Mesodermal cell (in vitro differentiated cells): ENCODE data around the gene FXYD1.

Experiments
- H3K27ac ChIP-seq: 2 replicates; pipeline ENCODE4 v1.7.0; 2013; ENCODE audit warnings: mild to moderate bottlenecking, low read depth, low read length, moderate library complexity; ENCODE audit not compliant: severe bottlenecking
- H3K36me3 ChIP-seq: 2 replicates; pipeline ENCODE4 v1.7.1; 2013; ENCODE audit warnings: mild to moderate bottlenecking, low read length, moderate library complexity; ENCODE audit not compliant: control insufficient read depth, insufficient read depth
- H3K4me1 ChIP-seq: one replicate; pipeline ENCODE4 v1.7.1; 2013; ENCODE audit warnings: mild to moderate bottlenecking, low read length; ENCODE audit not compliant: insufficient read depth, control insufficient read depth, poor library complexity, severe bottlenecking
- H3K4me3 ChIP-seq: 2 replicates; pipeline ENCODE4 v1.7.0; 2013; ENCODE audit warnings: low read length, control low read depth, mild to moderate bottlenecking; ENCODE audit not compliant: insufficient read depth, poor library complexity, severe bottlenecking; ENCODE audit errors: extremely low read depth
- H3K9me3 ChIP-seq: 2 replicates; pipeline ENCODE4 v1.7.1; 2013; ENCODE audit warnings: mild to moderate bottlenecking, low read length, moderate library complexity; ENCODE audit not compliant: control insufficient read depth
- WGBS, 2 experiments: methylation state at CpG; one replicate each; pipeline ENCODE4 v1.1.5; 2013; ENCODE audit warnings: missing lambda C conversion rate in 2 of 2; ENCODE audit not compliant: insufficient coverage in 2 of 2; 5-methylcytosine and 5-hydroxymethylcytosine counted together

The FXYD1 gene

DNA sequence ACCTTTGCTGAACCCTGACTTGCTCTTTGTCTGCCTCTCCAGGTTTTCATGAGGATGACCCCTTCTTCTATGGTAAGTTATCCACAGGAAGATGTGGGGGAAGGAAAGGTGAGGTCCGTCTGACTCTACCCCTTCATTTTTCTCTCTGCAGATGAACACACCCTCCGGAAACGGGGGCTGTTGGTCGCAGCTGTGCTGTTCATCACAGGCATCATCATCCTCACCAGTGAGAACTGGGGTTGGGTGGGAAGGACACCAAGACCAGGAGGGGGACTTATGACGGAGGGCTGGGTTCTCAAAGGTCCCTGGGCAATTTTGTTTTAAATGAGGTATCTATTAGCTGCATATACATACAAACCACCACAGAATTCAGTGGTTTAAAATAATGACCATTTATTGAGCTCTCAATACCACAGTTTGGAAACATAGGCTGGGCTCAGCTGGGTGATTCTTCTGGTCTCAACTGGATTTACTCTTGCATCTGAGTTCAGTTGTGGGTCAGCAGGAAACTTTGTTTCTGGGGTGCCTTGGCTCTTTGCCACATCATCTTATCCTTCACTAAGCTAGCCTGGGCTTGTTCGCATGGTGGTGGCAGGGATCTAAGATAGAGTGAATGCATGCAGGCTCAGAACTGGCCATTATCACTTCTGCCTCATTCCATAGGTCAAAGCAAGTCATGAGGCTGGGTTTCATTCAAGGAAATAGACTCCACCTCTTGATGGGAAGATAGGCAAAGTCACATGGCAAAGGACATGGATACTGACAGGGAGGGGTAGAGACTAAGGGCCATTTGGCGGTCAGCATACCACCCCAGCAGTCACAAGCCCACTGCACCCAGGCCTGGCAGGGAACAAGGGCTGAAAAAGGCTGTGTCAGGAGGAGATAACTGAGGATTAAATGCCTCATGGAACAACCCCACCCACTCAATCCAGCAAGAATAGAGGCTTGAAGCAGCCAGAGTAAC, 27.8 kb downstream of the FXYD1 start:
- WGBS, 2 experiments = 57 to 80% methylated on average over 1 of the region's 7 CpGs
- Histone ChIP-seq H3K27ac (no peak overlapping the region), H3K4me1 (no peaks in the 10 kb centered on the region), H3K4me3 (no peak overlapping the region), H3K9me3 (peaks cover 41% of the 10 kb centered on the region), H3K36me3 (peaks cover 89% of the 10 kb centered on the region)

DNA sequence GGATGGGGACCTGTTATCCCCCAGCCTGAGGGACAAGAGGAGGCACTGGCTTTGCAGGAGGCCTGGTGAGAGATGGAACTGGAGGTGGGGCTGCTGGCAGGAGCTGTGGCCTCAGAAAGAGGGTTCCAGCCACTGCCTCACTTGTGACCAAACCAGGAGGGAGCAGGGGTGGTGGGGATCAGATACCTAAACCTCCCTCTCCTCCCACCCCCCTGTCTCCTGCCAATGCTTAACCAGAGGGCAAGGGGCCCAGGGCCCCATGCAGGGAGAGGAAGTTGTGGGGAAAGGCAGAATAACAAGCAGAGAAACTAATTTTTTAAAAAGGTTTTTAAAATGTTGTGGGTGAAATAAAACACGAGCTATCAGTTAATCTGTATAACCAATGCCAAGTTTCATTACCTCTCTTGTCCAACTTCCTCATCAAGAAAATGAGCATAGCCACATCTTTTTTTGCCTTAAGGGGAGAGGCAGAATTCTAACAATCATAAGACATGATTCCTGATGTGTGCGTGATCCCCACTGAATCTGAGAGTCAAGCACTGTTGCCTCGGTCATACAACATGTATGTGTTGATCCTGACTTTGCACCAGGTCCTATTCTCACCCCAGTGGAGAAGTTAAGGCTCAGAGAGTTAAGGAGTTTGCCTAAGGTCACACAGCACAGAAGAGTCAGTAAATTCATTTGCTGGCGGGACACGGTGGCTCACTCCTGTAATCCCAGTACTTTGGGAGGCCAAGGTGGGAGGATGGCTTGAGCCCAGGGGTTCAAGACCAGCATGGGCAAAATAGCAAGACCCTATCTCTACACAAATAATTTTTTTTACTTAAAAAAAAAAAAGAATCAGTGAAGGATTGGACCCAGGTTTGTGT, 28.9 kb downstream of the FXYD1 start:
- WGBS, 2 experiments = 92 to 97% methylated on average over 3 to 4 of the region's 5 CpGs
- Histone ChIP-seq H3K4me3 (no peak overlapping the region), H3K27ac (no peak overlapping the region), H3K36me3 (peaks cover 84% of the 10 kb centered on the region), H3K4me1 (no peaks in the 10 kb centered on the region), H3K9me3 (peaks cover 30% of the 10 kb centered on the region)

- Histone ChIP-seq H3K27ac (no peak overlapping the region), H3K36me3 (peaks cover 77% of the 10 kb centered on the region)
- 87 to 100% methylated on average over 1 to 3 of the region's 3 CpGs for WGBS, 2 experiments
These were observed 29.6 kb downstream of the FXYD1 start for GRCh38 chr19:35168196-35168595.

DNA sequence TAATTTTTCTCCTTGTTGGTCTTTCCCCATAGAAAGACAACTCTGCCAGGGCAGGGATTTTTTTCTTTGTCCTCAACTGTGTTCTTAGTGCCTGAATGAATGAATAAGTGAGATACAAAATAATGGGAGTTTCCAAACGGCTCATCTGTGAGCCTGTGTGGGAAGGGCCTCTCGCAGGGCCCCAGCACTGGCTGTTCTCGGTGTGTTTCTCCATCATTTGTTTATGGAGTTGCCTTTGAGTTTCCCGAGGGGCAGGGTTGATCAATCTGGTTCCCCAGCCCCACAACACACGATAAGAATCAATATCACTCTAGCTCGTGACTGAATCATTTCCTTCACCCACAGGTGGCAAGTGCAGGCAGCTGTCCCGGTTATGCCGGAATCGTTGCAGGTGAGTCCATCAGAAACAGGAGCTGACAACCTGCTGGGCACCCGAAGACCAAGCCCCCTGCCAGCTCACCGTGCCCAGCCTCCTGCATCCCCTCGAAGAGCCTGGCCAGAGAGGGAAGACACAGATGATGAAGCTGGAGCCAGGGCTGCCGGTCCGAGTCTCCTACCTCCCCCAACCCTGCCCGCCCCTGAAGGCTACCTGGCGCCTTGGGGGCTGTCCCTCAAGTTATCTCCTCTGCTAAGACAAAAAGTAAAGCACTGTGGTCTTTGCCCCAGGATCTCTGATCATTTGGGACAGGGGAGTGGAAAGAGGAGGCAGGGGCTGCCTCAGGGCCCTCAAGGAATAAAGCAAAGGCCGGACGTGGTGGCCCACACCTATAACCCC, 30.8 kb downstream of the FXYD1 start:
- Histone ChIP-seq H3K9me3 (peaks cover 15% of the 10 kb centered on the region), H3K27ac (no peak overlapping the region), H3K4me3 (no peak overlapping the region), H3K36me3 (peaks cover 64% of the 10 kb centered on the region), H3K4me1 (no peaks in the 10 kb centered on the region)
- 88 to 91% methylated on average over 13 to 17 of the region's 18 CpGs for WGBS, 2 experiments

More at GRCh38 chr19:35168196-35168595, 29.6 kb downstream of the FXYD1 start:
- no peak overlapping the region for H3K4me3 ChIP-seq
- H3K4me1 ChIP-seq = no peaks in the 10 kb centered on the region
- peaks cover 24% of the 10 kb centered on the region for H3K9me3 ChIP-seq

GRCh38 chr19:35170359-35171061, 31.9 kb downstream of the FXYD1 start:
- H3K27ac ChIP-seq = no peak overlapping the region
- no peak overlapping the region for H3K4me3 ChIP-seq
- peaks cover 53% of the 10 kb centered on the region for H3K36me3 ChIP-seq
- H3K4me1 ChIP-seq = no peaks in the 10 kb centered on the region
- H3K9me3 ChIP-seq = peaks cover 11% of the 10 kb centered on the region
- WGBS, 2 experiments = 93 to 94% methylated on average over 6 of the region's 7 CpGs

DNA sequence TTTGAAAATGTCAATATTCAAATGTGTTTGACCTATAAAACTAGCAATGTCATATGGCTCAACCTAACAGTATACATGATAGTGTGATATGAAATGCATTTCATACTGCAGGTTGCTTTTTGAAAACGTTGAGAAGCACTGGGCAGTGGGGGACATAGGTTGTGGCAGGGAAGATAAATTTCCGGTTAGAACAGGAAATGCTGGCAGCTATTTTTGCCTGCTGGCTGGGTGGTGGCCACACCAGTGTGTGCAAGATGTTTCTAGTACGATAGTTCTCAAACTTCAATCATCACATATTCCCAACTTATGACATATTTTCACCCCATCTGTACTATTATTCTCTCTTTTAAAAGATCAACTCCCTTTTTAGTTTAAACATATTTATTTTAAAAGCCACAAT, 33.1 kb downstream of the FXYD1 start:
- H3K4me3 ChIP-seq = no peak overlapping the region
- peaks cover 41% of the 10 kb centered on the region for H3K36me3 ChIP-seq
- no peak overlapping the region for H3K27ac ChIP-seq
- H3K9me3 ChIP-seq = no peaks in the 10 kb centered on the region
- H3K4me1 ChIP-seq = no peaks in the 10 kb centered on the region
- WGBS, 2 experiments = 73 to 90% methylated on average over 2 of the region's 3 CpGs

DNA sequence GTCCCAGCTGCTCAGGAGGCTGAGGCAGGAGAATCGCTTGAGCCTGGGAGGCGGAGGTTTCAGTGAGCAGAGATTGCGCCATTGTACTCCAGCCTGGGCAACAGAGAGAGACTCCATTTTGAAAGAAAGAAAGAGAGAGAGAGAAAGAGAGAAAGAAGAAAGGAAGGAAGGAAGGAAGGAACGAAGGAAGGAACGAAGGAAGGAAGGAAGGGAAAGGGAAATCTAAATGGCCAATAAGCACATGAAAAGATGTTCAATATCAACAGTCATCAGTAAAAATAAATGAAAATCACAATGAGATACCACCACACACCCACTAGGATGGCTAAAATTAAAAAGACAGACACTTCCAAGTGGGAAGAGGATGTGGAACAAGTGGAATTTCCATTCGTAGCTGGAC, 35.6 kb downstream of the FXYD1 start:
- WGBS, 2 experiments = 90 to 95% methylated on average over 4 to 6 of the region's 6 CpGs

GRCh38 chr19:35176181-35176570, 37.6 kb downstream of the FXYD1 start:
- WGBS, 2 experiments = 81 to 95% methylated on average over 2 to 3 of the region's 3 CpGs
- no peak overlapping the region for H3K4me3 ChIP-seq
- H3K4me1 ChIP-seq = no peaks in the 10 kb centered on the region
- no peak overlapping the region for H3K27ac ChIP-seq
- peaks cover 6% of the 10 kb centered on the region for H3K36me3 ChIP-seq
- peaks cover 8% of the 10 kb centered on the region for H3K9me3 ChIP-seq

More for the DNA sequence above, 35.6 kb downstream of the FXYD1 start:
- Histone ChIP-seq H3K36me3 (peaks cover 21% of the 10 kb centered on the region), H3K4me1 (no peaks in the 10 kb centered on the region), H3K4me3 (no peak overlapping the region), H3K9me3 (peaks cover 8% of the 10 kb centered on the region), H3K27ac (no peak overlapping the region)

DNA sequence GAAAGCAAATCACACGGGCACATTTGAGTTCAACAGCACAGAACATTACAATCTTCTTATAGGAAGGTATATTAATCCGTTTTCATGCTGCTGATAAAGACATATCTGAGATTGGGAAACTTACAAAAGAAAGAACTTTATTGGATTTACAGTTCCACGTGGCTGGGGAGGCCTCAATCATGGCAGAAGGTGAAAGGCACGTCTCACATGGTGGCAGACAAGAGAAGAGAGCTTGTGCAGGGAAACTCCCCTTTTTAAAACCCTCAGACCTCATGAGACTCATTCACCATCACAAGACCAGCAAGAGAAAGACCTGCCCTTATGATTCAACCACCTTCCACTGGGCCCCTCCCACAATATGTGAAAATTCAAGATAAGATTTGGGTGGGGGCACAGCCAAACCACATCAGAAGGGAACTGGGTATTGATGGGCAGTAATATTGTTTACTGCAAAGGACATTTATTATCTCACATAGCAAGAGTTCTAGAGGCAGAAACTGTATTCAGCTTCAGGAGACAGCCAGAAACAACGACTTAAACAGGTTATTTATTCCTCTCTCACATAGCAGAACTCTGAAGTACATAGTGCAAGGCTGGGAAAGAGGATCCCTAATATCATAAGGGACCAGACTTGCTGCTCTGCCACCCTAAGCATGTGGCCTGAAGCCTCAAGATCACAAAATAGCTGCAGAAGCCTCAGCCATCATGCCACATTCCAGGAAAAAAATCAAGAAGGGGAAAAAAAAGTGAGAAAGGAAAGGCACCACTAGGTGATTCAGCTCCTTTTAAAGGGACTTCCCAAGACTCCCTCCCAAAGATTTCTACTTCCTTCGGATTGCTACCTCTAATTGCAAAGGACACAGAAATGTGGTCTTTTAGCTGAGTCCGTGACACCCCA, 39.0 kb downstream of the FXYD1 start:
- no peaks in the 10 kb centered on the region for H3K36me3 ChIP-seq
- no peak overlapping the region for H3K27ac ChIP-seq
- H3K4me1 ChIP-seq = no peaks in the 10 kb centered on the region
- H3K9me3 ChIP-seq = peaks cover 8% of the 10 kb centered on the region
- 84 to 100% methylated on average over 1 to 3 of the region's 7 CpGs for WGBS, 2 experiments
- H3K4me3 ChIP-seq = no peak overlapping the region
